GM21367 (cell line): Measurements from ENCODE around the gene DTX1.
"Not testable (repeated sequence)": the region's sequence is repeated elsewhere in the genome, so short reads cannot be mapped to it uniquely, and the experiment has no call there.

ENCODE experiments used
- ATAC-seq: cut with Tn5 transposase; IDR thresholded peaks from one replicate; pipeline ENCODE4 v1.9.1; 2021; ENCODE audit not compliant: unreplicated experiment

Gene DTX1

DNA sequence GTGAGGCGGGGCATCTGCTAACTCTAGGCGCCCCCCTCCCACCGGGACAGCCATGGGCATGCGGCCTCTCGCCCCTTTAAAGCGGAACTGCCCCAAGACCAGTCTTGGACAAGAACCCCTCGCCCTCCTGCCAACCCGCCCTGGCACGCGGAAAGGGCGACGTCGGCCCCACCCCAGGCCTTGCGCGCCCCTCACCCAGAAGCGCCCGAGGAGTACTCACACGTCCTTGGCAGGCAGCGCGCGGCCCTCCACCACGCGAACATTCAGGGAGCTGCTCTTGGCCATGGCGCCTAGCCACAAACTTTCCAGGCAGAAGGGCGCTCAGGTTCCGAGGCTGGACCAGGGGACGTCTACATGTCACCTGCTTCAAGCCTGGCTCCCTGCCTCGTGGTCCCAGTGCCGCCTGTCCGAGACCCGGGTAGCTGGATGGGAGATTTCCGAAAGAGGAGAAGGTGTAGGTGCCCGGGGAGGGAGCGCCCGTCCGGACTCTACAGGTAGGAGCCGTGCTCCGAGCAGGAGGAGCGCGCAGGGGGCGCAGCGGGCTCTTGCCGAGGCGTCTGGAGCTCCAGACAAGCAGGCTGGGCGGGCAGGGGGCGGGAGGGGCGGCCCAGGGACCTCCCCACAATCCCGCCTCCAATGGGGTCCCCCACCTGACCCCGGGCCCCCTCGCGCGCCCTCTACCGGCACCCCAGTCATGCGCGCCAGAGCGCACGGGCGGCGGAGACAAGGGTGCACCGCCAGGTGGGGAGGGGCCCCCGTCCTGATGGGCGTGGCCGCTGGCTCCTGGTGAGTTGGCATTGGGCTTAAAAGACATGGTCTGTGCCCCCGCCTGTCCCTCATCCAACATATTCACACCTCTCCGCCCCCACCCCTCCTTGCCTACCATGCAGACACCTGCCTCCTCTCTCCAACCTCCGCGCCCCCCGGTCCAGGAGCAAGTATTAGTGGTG is 78.9 kb downstream of the DTX1 start, which contains the start of gene RASAL1:
TSS of gene RASAL1 (minus strand) at position 584 of the 950 bp plus-strand sequence. CDS start at position 285, 299 bp downstream.
- ATAC-seq = no peak

- no peak for ATAC-seq
Measured at GRCh38 chr12:113136128-113136989, 79.8 kb downstream of the DTX1 start.

GRCh38 chr12:113136990-113137511 is 80.5 kb downstream of the DTX1 start:
- no peak for ATAC-seq

DNA sequence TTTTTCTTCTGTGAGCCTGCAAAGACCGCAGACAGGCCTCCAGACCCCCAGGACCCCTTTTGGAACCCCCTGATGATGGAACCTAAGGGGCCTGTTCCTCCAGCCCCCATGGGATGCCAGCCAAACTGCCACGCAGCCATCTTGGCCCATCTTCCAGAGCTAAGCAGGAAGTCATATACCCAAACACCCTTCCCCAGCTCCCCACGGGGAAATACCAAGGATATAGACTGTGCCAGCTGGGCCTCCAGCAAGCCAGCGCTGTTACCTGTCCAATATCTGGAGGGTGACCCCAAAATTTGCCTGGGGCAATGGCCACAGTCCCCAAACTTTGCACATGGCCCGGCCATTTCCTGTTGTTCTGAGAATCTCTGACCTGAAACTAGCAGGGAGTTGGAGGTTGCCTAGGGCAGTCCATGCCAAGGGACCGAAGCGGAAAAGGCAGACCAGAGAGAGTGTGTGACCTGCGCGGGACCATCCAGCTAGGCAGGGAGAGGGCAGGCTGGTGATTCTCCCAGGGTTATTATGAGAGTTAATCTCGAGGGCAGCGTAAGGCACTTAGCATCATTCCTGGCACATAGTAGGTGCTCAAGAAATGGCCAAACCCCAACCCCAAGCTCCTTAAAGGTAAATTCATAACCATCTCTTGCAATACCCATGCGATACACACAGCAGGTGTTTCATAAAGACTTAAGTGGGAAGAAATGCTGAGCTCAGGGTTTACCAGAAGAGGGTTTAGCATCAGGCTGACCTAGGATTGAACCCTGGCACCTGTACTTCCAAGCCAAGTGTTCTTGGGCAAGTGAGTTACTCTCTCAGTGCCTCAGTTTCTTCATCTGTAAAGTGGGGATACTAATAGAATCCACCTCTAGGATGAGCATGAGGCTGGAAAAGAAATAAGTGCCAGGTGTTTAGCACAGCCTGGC is 81.6 kb downstream of the DTX1 start:
- no peak for ATAC-seq

DNA sequence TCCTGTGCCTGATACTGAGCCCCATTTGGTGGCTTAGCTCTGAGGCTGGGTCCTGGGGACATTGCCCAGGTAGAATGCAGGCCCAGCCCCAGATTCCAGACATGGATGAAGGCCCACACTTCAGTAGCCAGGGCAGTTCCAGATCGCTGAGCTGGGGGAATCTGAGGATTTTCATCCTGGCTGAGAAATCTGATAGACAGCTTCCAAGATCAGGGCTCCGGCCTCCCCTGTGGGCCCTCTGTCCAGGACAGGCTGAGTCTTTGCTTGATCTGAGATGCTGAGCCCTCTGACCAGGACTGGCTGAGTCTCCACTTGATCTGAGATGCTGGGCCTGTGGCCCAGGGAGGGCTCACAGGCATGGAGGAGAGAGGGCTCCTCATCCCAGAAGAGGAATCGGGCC is 82.3 kb downstream of the DTX1 start:
- ATAC-seq = no peak

DNA sequence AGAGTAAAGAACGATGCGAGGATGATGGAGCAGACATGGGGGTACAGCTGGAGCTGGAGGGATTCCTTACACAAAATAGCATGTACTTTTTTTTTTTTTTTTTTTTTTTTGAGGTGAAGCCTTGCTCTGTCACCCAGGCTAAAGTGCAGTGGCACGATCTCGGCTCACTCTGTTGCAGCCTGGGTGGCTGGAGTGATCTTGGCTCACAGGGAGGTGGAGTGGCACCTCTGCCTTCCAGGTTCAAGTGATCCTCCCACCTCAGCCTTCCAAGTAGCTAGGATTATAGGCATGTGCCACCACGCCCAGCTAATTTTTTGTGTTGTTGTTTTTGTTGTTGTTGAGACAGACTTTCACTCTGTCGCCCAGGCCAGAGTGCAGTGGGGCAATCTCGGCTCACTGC is 84.2 kb downstream of the DTX1 start:
- no peak for ATAC-seq

GRCh38 chr12:113141716-113142115 is 85.2 kb downstream of the DTX1 start:
- not testable (repeated sequence) for ATAC-seq

DNA sequence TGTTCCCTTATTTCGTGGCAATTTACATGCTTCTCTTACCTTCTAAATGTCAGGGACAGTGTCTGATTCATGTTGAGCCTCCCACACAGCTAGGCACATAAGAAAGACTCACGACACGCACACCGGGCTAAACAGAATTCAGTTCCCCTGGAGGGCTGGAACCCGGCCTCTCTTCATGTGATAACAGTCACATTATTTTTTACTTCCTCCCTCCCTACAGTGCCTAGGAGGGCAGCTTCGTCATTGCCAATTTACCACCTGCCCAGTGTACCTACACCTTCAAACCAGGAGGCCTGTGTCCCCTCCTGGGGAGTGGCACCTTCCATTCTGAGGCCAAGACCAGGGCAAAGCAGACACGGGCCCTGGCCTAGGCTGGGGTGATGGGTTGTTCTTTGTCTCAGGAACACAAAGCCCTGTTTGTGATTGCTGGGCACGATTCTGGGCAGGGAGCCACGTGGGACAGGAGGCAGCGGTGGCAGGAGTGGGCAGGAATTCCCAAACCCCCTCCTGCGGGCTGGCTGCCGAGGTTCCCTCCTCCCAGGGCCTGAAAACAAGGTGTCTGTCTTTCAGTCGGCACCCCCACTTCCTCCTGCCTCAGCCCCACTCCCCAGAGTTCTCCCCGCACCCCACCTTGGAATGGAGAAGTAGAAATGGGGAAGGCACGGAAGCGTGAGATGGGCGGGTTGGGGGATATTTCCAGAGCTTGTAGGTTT is 85.8 kb downstream of the DTX1 start:
- no peak for ATAC-seq

GRCh38 chr12:113142886-113143332 is 86.4 kb downstream of the DTX1 start:
- ATAC-seq = no peak

- no peak for ATAC-seq
Measured at GRCh38 chr12:113143959-113144358, 87.4 kb downstream of the DTX1 start.

DNA sequence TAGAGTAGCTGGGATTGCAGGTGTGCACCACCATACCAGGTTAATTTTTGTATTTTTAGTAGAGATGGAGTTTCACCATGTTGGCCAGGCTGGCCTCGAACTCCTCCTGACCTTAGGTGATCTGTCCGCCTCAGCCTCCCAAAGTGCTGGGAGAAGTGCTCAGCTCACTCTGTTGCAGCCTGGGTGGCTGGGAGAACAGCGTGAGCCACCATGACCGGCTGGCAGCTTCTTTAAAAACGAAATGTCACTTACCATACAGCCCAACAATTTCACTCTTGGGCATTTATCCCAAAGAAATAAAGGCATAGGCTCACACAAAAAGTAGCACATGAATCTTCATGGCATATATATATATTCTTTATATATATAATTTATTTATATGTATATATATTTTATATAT is 88.3 kb downstream of the DTX1 start:
- no peak for ATAC-seq

DNA sequence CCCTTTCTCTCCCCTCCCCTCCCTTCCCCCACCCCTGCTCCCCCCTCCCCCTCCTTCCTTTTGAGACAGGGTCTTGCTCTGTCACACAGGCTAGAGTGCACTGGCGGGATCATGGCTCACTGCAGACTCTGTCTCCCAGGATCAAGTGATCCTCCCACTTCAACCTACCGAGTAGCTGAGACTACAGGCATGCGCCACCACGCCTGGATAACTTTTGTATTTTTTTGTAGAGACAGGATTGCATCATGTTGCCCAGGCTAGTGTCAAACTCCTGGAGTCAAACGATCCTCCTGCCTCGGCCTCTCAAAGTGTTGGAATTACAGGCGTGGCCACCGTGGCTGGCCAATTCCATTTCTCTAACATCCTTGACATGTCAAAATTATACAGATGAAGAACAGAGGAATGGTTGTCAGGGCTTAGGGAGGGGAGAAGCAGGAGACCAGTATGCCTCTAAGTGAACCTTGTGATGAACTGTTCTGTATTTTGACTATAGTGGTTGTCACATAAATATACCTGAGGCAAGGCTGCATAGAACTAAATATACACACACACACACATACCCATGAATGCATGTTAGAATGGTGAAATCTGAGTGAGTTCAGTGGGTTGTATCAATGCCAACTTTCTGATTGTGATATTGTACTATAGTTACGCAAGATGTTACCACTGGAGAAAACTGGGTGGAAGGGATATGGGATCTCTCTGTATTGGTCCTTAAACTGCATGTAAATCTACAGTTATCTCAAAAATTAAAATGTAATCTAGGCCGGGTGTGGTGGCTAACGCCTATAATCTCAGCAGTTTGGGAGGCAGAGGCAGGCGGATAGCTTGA is 89.4 kb downstream of the DTX1 start:
- ATAC-seq = no peak

GRCh38 chr12:113146999-113147398 is 90.5 kb downstream of the DTX1 start:
- no peak for ATAC-seq
